Karpas-422 (cell line): ENCODE data around the gene DCLK2. TPM values are rescaled to one million over a fixed set of nuclear protein-coding genes. Genes with fewer than 3 reads are reported as not detected.
"Not testable (repeated sequence)": the region's sequence is repeated elsewhere in the genome, so short reads cannot be mapped to it uniquely, and the experiment has no call there.

Experiments
- DNase-seq: peaks from one replicate; pipeline ENCODE4 v3.0.0-alpha.2; 2015
- H2AFZ ChIP-seq: fragments of 200-600 bp; sonication (generic); 2 replicates; pipeline ENCODE4 v1.6.1; 2014; ENCODE audit warnings: antibody characterized with exemption, low read length, mixed read lengths
- H3K27ac ChIP-seq: fragments of 200-600 bp; sonication (generic); 2 replicates; pipeline ENCODE4 v1.5.1; 2014; ENCODE audit warnings: mild to moderate bottlenecking, low read length, moderate library complexity
- H3K27me3 ChIP-seq: fragments of 200-600 bp; sonication (generic); 2 replicates; pipeline ENCODE4 v1.6.1; 2014; ENCODE audit warnings: low read length, mixed read lengths
- H3K36me3 ChIP-seq: fragments of 200-600 bp; sonication (generic); 2 replicates; pipeline ENCODE4 v1.6.1; 2014; ENCODE audit warnings: low read length, mixed read lengths; ENCODE audit not compliant: insufficient read depth
- H3K4me1 ChIP-seq: fragments of 200-600 bp; sonication (generic); 2 replicates; pipeline ENCODE4 v1.6.1; 2014; ENCODE audit warnings: mild to moderate bottlenecking, low read length, mixed read lengths
- H3K4me2 ChIP-seq: fragments of 200-600 bp; sonication (generic); 2 replicates; pipeline ENCODE4 v1.6.1; 2014; ENCODE audit warnings: low read length, low read depth, mild to moderate bottlenecking; ENCODE audit not compliant: poor library complexity, severe bottlenecking
- H3K4me3 ChIP-seq: fragments of 200-600 bp; sonication (generic); 2 replicates; pipeline ENCODE4 v1.5.1; 2014; ENCODE audit warnings: mild to moderate bottlenecking, antibody characterized with exemption, low read length, mixed read lengths
- H3K79me2 ChIP-seq: fragments of 200-600 bp; sonication (generic); 2 replicates; pipeline ENCODE4 v1.6.1; 2014; ENCODE audit warnings: mild to moderate bottlenecking, low read length, mixed read lengths
- H3K9ac ChIP-seq: fragments of 200-600 bp; sonication (generic); 2 replicates; pipeline ENCODE4 v1.6.0; 2014; ENCODE audit warnings: low read length
- H3K9me2 ChIP-seq: fragments of 200-600 bp; sonication (generic), shearing (Covaris generic); replicated peaks from 2 replicates; pipeline ENCODE4 v1.6.0; 2014; ENCODE audit warnings: mild to moderate bottlenecking, low read length, moderate library complexity; ENCODE audit not compliant: insufficient read depth
- H3K9me3 ChIP-seq: fragments of 300-700, 200-600 bp; sonication (generic); 2 replicates; pipeline ENCODE4 v1.6.1; 2014; ENCODE audit warnings: low read length, mixed read lengths
- H4K20me1 ChIP-seq: fragments of 200-600 bp; sonication (generic); 2 replicates; pipeline ENCODE4 v1.6.1; 2014; ENCODE audit warnings: mild to moderate bottlenecking, antibody characterized with exemption, low read length, low read depth; ENCODE audit not compliant: insufficient read depth
- total RNA-seq: library from RNA; depleted of rRNA; stranded (reverse); fragments of >200 nt; shearing (Covaris generic); gene quantifications from 2 replicates; pipeline ENCODE4 v1.2.3, GENCODE V29; 2014; ENCODE audit warnings: low replicate concordance

DCLK2 gene
- total RNA-seq, 1 experiment from 2014 or later = not detected

DNA sequence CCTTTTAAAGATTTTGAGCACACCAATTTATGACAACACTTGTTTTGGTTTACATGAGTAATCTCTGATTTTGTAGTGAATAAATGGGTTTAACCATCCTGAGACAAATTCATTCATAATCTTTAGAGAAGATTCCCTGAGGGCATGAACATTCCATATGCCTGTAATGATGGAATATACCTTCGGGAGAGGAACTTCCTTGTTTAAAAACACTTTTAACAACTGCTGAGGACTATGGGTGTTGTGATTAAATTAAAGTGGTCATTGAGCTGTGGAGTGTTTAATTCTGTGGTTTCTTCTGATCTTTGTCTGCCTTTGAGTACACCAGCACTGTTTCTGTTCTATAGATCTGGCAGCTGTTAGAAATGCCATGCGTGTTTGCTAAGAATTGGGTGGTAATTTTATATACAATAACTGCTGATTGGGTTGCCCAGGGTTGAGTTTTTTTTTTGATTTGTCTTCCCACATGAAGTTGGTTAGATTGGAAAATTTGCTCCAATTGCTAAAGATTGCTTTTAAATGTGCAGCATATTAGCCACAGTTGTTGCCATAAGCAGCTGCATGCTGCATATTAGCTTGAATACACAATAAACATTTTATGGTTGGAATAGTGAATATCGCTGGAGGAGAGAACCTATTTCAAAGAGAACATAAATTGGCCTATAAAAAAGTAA lies 86.8 kb downstream of the DCLK2 start:
- H3K27me3 ChIP-seq = no peaks in the 10 kb centered on the region
- DNase-seq = no peak
- H3K79me2 ChIP-seq = no peaks in the 10 kb centered on the region
- H3K4me3 ChIP-seq = no peak overlapping the region
- no peaks in the 10 kb centered on the region for H3K36me3 ChIP-seq
- no peak overlapping the region for H3K4me2 ChIP-seq
- H3K9me2 ChIP-seq = no peaks in the 10 kb centered on the region
- H4K20me1 ChIP-seq = no peaks in the 10 kb centered on the region
- H2AFZ ChIP-seq = no peak overlapping the region
- H3K27ac ChIP-seq = no peak overlapping the region
- no peaks in the 10 kb centered on the region for H3K9me3 ChIP-seq
- H3K9ac ChIP-seq = no peak overlapping the region
- no peaks in the 10 kb centered on the region for H3K4me1 ChIP-seq

GRCh38 chr4:150167054-150167453 lies 88.8 kb downstream of the DCLK2 start:
- Histone ChIP-seq H3K9me3 (no peaks in the 10 kb centered on the region), H3K4me1 (no peaks in the 10 kb centered on the region), H3K9ac (no peak overlapping the region), H2AFZ (no peak overlapping the region), H3K36me3 (no peaks in the 10 kb centered on the region), H3K79me2 (no peaks in the 10 kb centered on the region), H3K27me3 (no peaks in the 10 kb centered on the region), H3K4me3 (no peak overlapping the region), H3K27ac (no peak overlapping the region), H3K9me2 (no peaks in the 10 kb centered on the region), H3K4me2 (no peak overlapping the region), H4K20me1 (no peaks in the 10 kb centered on the region)
- DNase-seq = no peak

DNA sequence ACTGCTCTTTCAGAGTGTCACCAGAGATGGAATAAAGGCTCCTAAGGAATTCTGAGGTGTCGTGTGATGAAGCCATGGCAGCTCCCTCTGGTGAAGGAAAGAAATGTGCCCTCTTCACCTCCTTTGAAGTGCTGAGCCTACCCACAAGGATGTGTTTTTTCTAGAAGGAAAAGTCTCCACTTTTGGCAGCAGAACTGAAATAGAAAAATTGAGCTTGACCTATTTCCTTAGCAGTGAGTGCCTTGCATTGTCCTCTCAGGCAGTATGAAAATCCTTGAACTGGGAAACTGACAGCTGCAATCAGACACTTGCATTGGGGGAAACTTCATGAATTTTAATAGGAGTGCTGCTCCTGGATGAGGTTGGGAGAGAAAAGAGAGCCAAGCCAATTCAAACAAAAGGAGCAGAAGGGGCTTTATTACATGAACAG lies 95.2 kb downstream of the DCLK2 start:
- Histone ChIP-seq H3K9me3 (no peaks in the 10 kb centered on the region), H3K79me2 (no peaks in the 10 kb centered on the region), H3K27me3 (no peaks in the 10 kb centered on the region), H3K27ac (no peak overlapping the region), H3K9ac (no peak overlapping the region), H3K4me3 (no peak overlapping the region), H2AFZ (no peak overlapping the region), H3K4me2 (no peak overlapping the region), H3K4me1 (no peaks in the 10 kb centered on the region), H3K9me2 (no peaks in the 10 kb centered on the region), H4K20me1 (no peaks in the 10 kb centered on the region), H3K36me3 (no peaks in the 10 kb centered on the region)
- DNase-seq = no peak

GRCh38 chr4:150173982-150174398 lies 95.7 kb downstream of the DCLK2 start:
- no peak for DNase-seq
- H3K9me2 ChIP-seq = no peaks in the 10 kb centered on the region
- H4K20me1 ChIP-seq = no peaks in the 10 kb centered on the region
- no peak overlapping the region for H3K9ac ChIP-seq
- no peaks in the 10 kb centered on the region for H3K36me3 ChIP-seq
- H2AFZ ChIP-seq = no peak overlapping the region
- H3K27me3 ChIP-seq = no peaks in the 10 kb centered on the region
- no peaks in the 10 kb centered on the region for H3K79me2 ChIP-seq
- H3K27ac ChIP-seq = no peak overlapping the region
- no peaks in the 10 kb centered on the region for H3K4me1 ChIP-seq
- H3K4me3 ChIP-seq = no peak overlapping the region
- no peaks in the 10 kb centered on the region for H3K9me3 ChIP-seq
- no peak overlapping the region for H3K4me2 ChIP-seq

DNA sequence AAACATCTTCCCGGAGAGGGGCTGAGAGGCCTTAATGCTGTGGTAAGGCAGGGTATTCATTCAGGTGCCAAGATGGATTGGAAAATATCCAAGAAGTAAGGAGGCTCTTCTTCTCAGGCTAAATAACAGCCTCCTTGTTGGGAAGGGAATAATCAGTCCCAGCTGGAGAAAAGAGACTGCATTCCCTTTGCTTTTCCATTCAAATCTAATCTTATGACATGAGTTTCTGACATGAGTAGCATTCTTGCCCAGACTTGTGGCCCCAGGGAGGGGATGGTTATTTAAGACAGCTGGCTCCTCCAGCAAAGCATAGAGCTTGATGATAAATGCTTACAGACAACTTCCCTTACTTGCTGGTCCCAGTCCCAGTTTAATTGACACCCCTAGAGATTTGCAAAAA lies 98.3 kb downstream of the DCLK2 start:
- no peaks in the 10 kb centered on the region for H3K36me3 ChIP-seq
- H3K9ac ChIP-seq = no peak overlapping the region
- no peak overlapping the region for H3K4me2 ChIP-seq
- no peak overlapping the region for H2AFZ ChIP-seq
- H4K20me1 ChIP-seq = no peaks in the 10 kb centered on the region
- no peak for DNase-seq
- no peak overlapping the region for H3K4me3 ChIP-seq
- no peaks in the 10 kb centered on the region for H3K27me3 ChIP-seq
- no peaks in the 10 kb centered on the region for H3K9me3 ChIP-seq
- no peaks in the 10 kb centered on the region for H3K79me2 ChIP-seq
- H3K9me2 ChIP-seq = no peaks in the 10 kb centered on the region
- H3K4me1 ChIP-seq = no peaks in the 10 kb centered on the region
- no peak overlapping the region for H3K27ac ChIP-seq

DNA sequence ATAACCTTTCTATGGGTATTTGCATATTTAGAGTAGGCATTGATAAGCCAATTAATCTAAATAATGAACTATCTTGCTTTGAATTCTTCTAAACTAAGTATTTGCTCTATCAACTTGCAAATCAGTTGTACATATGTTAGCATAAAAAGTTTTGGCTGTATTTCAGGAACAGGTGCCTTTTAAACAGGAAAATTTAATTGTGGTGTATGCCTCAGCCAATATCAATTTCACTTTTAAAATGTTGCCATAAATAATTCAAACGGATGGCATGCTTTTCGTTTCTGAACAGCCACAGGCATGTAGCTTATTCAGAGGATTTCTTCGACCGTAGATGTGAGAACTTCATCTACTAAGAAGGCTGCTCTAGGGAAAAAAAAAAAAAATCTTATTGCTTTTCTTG lies 99.9 kb downstream of the DCLK2 start:
- Histone ChIP-seq H3K9ac (no peak overlapping the region), H3K4me2 (no peak overlapping the region), H3K9me2 (no peaks in the 10 kb centered on the region), H3K36me3 (no peaks in the 10 kb centered on the region), H3K4me1 (no peaks in the 10 kb centered on the region), H3K79me2 (no peaks in the 10 kb centered on the region), H2AFZ (no peak overlapping the region), H4K20me1 (no peaks in the 10 kb centered on the region), H3K9me3 (no peaks in the 10 kb centered on the region), H3K27ac (no peak overlapping the region), H3K4me3 (no peak overlapping the region), H3K27me3 (no peaks in the 10 kb centered on the region)
- DNase-seq = no peak

DNA sequence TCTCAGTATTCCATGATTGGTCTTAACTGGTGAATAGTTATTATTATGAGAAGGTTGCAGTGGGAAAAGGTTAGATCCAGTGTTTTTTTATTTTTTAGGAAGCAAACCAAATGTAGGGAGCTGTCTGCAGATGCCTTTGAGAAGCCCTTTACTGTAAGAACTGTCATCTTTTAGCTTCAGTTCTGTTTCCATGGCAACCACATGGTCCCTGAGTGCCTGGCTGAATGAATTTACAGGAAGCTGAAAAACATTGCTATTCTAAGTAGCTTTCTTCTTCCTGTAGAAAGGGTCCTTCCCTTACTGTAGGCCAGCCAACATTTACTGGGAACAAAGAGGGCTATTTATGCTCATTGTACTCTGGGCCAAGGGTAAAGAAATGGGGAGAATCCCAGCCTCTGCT lies 103.3 kb downstream of the DCLK2 start:
- Histone ChIP-seq H3K9me2 (no peaks in the 10 kb centered on the region), H3K36me3 (no peaks in the 10 kb centered on the region), H4K20me1 (no peaks in the 10 kb centered on the region), H3K27ac (no peak overlapping the region), H3K9ac (no peak overlapping the region), H3K27me3 (no peaks in the 10 kb centered on the region), H3K4me1 (no peaks in the 10 kb centered on the region), H3K4me2 (no peak overlapping the region), H2AFZ (no peak overlapping the region), H3K9me3 (no peaks in the 10 kb centered on the region), H3K79me2 (no peaks in the 10 kb centered on the region), H3K4me3 (no peak overlapping the region)
- no peak for DNase-seq

GRCh38 chr4:150182794-150183193 lies 104.5 kb downstream of the DCLK2 start:
- no peak overlapping the region for H3K4me2 ChIP-seq
- no peaks in the 10 kb centered on the region for H3K4me1 ChIP-seq
- no peak overlapping the region for H3K4me3 ChIP-seq
- no peaks in the 10 kb centered on the region for H3K36me3 ChIP-seq
- H3K27me3 ChIP-seq = no peaks in the 10 kb centered on the region
- no peak for DNase-seq
- H3K79me2 ChIP-seq = no peaks in the 10 kb centered on the region
- no peak overlapping the region for H2AFZ ChIP-seq
- no peaks in the 10 kb centered on the region for H3K9me3 ChIP-seq
- H3K9me2 ChIP-seq = no peaks in the 10 kb centered on the region
- H4K20me1 ChIP-seq = no peaks in the 10 kb centered on the region
- H3K9ac ChIP-seq = no peak overlapping the region
- H3K27ac ChIP-seq = no peak overlapping the region

DNA sequence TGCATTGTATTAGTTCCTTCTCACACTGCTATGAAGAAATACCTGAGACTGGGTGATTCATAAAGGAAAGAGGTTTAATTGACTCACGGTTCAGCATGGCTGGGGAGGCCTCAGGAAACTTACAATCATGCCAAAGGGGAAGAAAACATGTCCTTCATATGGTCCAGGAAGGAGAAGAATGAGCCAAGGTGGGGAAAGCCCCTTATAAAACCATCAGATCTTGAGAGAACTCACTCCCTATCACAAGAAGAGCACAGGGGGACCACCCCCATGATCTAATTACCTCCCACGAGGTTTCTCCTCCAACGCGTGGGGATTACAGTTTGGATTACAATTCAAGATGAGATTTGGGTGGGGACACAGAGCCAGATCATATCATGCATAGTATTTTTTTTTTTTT lies 106.8 kb downstream of the DCLK2 start:
- not testable (repeated sequence) for DNase-seq, H3K9me3 ChIP-seq, H3K4me1 ChIP-seq, H3K27me3 ChIP-seq, H3K9ac ChIP-seq, H3K79me2 ChIP-seq, H3K4me3 ChIP-seq, H3K27ac ChIP-seq, H3K36me3 ChIP-seq, H3K9me2 ChIP-seq, H2AFZ ChIP-seq, H4K20me1 ChIP-seq, H3K4me2 ChIP-seq
